Posterior vena cava (tissue), 2 donors: Measurements from ENCODE around the gene U2SURP. TPM values are rescaled to one million over a fixed set of nuclear protein-coding genes. Genes with fewer than 3 reads are reported as not detected.
A peak's percentile ranks its signal among the peaks of the same experiment; 100 is the strongest.
"Not testable (repeated sequence)": the region's sequence is repeated elsewhere in the genome, so short reads cannot be mapped to it uniquely, and the experiment has no call there.

Experiments
- DNase-seq: peaks from one replicate; pipeline ENCODE4 v3.0.0-alpha.2; 2020; ENCODE audit warnings: low spot score
- intact Hi-C, 2 donors: fragments of 100-400 bp; cut with DNase I; formaldehyde crosslinking; loops; one replicate each; pipeline versions ENCODE4 v1.14.1 to v1.14.2; 2022 to 2023
- total RNA-seq, 2 donors: library from RNA; stranded (reverse); fragmentation: NEBNext Ultra II Directional; extraction: Animal tissue kit (Norgen Biotek cat#: 25700); gene quantifications; one replicate each; pipeline ENCODE4 v1.2.1, GENCODE V29; 2021
- donor health status: DM: yes; HTN: yes; CAD: no.
- donor health status: DM: yes; HTN: yes; CAD: no.

U2SURP gene
- total RNA-seq, 2 donors from 2014 or later, result 68.1 to 72.5 TPM

GRCh38 chr3:142973217-142974009, 28.0 kb upstream of the U2SURP start:
- no peak for DNase-seq
- intact Hi-C loops, result no loop called here

GRCh38 chr3:142975316-142975995, 25.9 kb upstream of the U2SURP start:
- DNase-seq, result no peak
- intact Hi-C loops, result no loop called here

- DNase-seq, result peak; percentile 96
- intact Hi-C loops, result no loop called here
Measured at GRCh38 chr3:142976621-142977398, 24.6 kb upstream of the U2SURP start.

- intact Hi-C loops, result no loop called here
- no peak for DNase-seq
Measured at GRCh38 chr3:142977399-142977728, 24.0 kb upstream of the U2SURP start.

- DNase-seq, result no peak
- intact Hi-C loops, result loop anchor here in 1 of 2 donors (5.0 kb wide), 1 partner anchor 144 kb away; no protein-coding TSS in a partner anchor
Measured at GRCh38 chr3:142981108-142981507, 20.3 kb upstream of the U2SURP start.

GRCh38 chr3:142982038-142982773, 19.2 kb upstream of the U2SURP start:
- intact Hi-C loops, result loop anchor here in 1 of 2 donors (5.0 kb wide), 1 partner anchor 145 kb away; no protein-coding TSS in a partner anchor
- no peak for DNase-seq

GRCh38 chr3:142983318-142983717, 18.1 kb upstream of the U2SURP start:
- no peak for DNase-seq
- intact Hi-C loops, result loop anchor here in 1 of 2 donors (5.0 kb wide), 1 partner anchor 146 kb away; no protein-coding TSS in a partner anchor

GRCh38 chr3:142984255-142984654, 17.1 kb upstream of the U2SURP start:
- intact Hi-C loops, result loop anchor here in 1 of 2 donors (5.0 kb wide), 1 partner anchor 147 kb away; no protein-coding TSS in a partner anchor
- DNase-seq, result no peak

- intact Hi-C loops, result no loop called here
- DNase-seq, result no peak
Measured at GRCh38 chr3:142987080-142987700, 14.2 kb upstream of the U2SURP start.

GRCh38 chr3:142987707-142988106, 13.7 kb upstream of the U2SURP start:
- intact Hi-C loops, result no loop called here
- no peak for DNase-seq

GRCh38 chr3:142988221-142988620, 13.1 kb upstream of the U2SURP start:
- intact Hi-C loops, DNase-seq: not testable (repeated sequence)

GRCh38 chr3:142988826-142989225, 12.5 kb upstream of the U2SURP start:
- DNase-seq, intact Hi-C loops: not testable (repeated sequence)

- intact Hi-C loops, result loop anchor here in 1 of 2 donors (5.0 to 10.0 kb wide), 2 partner anchors 163 to 406 kb away; no protein-coding TSS in a partner anchor
- DNase-seq, result no peak
Measured at GRCh38 chr3:142990721-142991120, 10.6 kb upstream of the U2SURP start.

- intact Hi-C loops, result loop anchor here in 1 of 2 donors (5.0 to 10.0 kb wide), 2 partner anchors 165 to 408 kb away; no protein-coding TSS in a partner anchor
- DNase-seq, result no peak
Measured at GRCh38 chr3:142992323-142992722, 9.0 kb upstream of the U2SURP start.

- intact Hi-C loops, result loop anchor here in 1 of 2 donors (5.0 to 10.0 kb wide), 2 partner anchors 167 to 409 kb away; no protein-coding TSS in a partner anchor
- DNase-seq, result no peak
Measured at GRCh38 chr3:142993958-142994442, 7.4 kb upstream of the U2SURP start.

- intact Hi-C loops, result loop anchor here in 1 of 2 donors (10.0 kb wide), 1 partner anchor 413 kb away; no protein-coding TSS in a partner anchor
- no peak for DNase-seq
Measured at GRCh38 chr3:142997330-142997729, 4.0 kb upstream of the U2SURP start.

- intact Hi-C loops, result loop anchor here in 1 of 2 donors (10.0 kb wide), 1 partner anchor 414 kb away; no protein-coding TSS in a partner anchor
- no peak for DNase-seq
Measured at GRCh38 chr3:142998439-142998838, 2.9 kb upstream of the U2SURP start.

- intact Hi-C loops, result loop anchor here (10.0 kb wide), 2 partner anchors 415 to 425 kb away; partner anchors contain the start of gene ATR (in 1 of the 2)
Measured at GRCh38 chr3:142999881-143000280, 1.5 kb upstream of the U2SURP start.

More at GRCh38 chr3:142999881-143000280, 1.5 kb upstream of the U2SURP start:
- no peak for DNase-seq
